ENCODE measurements around the gene UBASH3B.

The UBASH3B gene

DNA sequence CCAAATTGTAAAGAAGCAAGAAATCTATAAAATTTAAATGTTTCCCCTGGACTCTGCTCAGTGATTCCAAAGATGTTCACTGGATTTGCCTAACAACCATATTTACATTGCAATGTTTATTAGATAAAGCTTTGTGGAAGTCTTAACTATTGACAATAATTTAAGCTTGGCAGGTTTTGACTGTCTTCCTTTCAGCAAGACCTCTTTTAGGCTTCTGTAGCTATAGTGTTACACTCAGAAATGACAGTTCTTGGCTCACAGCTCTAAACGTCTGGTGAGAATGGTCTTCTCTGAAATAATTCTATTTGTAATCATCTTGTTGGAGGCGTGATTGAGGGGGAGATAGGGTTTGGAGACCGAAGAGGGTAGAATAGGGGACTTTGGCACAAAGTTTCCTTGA is 138.0 kb downstream of the UBASH3B start:
- no peak for DNase-seq

DNA sequence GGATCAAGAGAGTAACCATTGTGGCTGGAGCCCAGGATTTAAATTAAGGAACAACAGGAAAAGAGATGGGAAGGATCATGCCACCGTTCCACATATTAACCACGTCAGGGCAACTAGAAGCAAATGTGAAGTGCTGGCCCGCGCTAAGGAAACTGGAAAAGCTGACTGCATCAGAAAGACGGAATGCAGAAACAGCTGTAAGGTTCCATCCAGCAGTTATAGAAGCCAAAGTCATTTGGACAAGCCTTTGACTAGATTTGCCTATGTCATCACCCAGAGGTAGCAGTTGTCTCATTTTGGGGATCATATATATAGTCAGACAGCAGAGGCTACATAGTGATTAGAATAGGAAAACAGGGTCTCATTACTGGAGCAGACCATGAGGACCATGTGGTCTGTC is 139.8 kb downstream of the UBASH3B start:
- DNase-seq, result no peak

DNA sequence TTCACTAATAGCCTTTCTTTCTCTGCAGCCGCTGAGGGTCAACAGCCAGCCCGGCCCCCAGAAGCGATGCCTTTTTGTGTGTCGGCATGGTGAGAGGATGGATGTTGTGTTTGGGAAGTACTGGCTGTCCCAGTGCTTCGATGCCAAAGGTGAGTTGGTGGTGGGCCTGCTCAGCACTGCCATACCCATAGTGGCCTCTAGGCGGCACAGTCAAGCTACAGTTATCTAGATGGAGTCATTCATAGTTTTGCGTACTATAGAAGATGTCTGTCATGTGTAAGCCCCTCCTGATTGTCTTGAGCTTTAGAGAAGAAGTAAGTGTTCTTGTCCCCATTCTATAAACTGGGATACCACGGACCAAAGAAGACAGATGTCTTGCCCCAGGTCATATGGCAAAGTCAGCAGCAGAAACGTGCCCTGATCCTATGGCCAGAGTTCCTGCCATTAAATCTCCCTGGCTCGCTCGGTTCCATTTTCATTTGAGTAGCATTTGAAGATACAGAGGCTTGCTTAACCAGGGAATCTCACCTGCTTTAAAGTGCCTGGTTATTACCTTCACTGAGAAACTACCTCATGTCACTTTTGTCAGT is 140.7 kb downstream of the UBASH3B start:
- DNase-seq, result peak; percentile 39

DNA sequence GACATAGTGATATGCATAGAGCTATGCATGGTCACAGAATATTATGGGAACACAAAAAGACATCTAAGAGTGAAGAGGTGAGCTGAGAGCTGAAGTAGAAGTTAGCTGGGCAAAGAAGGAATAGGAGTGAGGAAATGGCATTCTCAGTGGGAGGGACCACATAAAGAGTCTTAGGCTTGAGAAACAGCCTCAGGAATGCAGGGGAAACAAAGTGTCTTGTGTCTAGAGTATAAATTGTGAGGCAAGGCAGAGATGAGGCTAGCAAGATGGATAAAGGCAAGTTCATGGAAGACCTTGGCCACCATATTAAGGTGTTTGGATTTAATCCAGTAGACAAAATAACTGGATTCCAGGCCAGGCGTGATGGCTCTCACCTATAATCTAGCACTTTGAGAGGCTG is 142.1 kb downstream of the UBASH3B start:
- DNase-seq, result no peak

GRCh38 chr11:122799406-122800105 is 144.0 kb downstream of the UBASH3B start:
- no peak for DNase-seq

DNA sequence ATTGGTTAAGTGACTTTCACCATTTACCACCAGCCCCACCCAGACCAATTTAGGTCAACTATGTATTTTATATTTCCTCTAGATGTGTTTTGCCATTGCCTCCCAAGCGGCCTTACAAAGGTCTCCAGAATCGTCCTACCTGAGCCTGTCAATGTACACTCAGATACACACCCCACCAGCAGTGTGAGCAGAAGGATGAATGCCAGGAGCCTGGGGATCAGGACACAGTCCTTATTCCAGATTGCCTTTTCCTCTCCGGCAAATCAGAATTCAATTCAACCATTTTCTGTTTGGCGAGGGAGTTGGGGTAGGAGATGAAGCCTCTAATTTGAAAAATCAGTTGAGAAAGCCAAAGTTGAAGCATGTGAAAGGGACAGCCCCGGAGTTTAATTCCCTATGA is 147.4 kb downstream of the UBASH3B start:
- DNase-seq, result no peak

- DNase-seq, result no peak
These were observed 147.8 kb downstream of the UBASH3B start for GRCh38 chr11:122803306-122803705.

DNA sequence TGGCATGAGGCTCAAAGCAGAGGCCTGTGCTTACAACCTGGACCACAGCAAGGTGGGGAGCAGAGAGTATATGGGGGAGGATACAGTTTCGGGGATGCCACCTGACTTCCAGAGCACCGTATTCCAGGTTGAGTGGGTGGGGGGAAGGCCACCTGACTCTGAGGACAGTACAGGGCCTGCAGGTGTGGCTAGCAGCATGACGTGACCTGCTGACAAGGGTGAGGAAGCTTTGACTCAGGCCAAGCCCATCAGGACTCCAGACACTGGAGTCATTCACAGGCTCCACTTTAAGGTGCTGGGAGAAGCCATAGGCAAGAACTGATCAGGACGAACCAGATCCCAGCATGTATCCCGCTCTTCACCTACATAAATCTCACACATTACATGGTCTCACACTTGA is 148.2 kb downstream of the UBASH3B start:
- DNase-seq, result no peak

DNA sequence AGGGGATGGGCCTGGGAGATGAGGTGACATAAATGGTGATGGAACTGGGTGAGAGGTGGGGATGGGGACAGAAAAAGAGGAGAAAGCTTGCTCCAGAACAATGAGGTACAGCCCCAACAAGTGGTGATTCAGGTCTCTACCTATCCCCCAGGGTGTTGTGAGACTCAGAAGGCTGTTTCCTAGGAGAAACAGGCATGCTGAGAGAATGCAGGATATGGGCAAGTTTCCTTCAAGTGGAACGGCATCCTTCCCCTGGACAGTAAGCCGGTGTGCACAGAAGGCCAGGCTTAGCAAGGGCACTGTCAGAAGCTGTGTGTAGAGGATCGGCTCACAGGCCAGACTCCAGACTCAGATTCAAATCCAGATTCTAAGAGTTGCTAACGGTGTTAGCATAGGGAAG is 148.6 kb downstream of the UBASH3B start:
- DNase-seq, result no peak

- DNase-seq, result no peak
These were observed 149.3 kb downstream of the UBASH3B start for GRCh38 chr11:122804796-122805195.

DNA sequence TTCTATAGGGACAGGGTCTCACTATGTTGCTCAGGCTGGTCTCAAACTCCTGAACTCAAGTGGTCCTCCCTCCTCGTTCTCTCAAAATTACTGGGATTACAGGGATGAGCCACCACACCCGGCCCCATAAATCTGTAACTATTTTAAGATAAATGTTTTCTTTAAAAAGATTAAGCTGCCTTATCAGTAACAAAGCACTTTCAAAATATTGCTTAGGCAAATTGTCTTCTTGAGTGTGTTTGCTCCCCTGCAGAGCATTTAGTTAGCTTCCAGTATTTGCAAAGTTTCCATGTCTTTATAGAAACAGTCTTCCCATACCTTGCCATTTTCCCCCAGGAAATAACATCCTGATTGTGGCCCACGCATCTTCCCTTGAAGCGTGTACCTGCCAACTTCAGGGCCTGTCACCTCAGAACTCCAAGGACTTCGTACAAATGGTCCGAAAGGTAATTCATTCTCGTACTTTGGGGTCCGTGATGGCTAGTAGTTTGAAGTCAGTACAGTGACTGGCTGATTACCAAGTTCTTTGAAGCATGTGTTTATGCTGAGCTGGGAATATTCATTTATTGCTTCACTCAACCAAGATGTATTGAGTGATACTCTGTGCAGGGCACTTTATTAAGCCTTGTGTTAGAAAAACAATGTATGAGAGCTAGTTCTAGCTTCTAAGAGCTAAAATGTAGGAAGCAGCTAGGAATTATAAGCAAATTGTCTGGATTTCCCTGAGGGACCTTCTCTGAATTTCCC is 152.4 kb downstream of the UBASH3B start:
- no peak for DNase-seq

DNA sequence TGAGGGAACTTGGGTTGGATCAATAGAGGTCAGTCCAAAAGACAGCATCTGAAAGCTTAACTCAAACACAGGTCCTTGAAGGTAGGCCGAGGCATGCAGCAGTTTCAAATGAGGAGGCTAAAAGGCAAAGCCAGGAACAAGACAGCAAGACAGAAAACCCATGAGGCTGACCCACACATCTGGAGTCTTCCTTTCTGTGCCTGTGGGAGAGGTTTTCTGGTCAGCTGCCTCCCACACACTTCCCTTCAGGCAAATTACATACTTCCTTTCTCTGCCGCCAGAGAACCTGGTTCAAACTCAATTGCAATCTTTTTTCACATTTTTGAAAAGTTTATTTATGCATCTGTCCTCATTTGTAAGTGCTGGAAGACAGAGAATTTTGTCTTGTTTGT is 153.0 kb downstream of the UBASH3B start:
- DNase-seq, result no peak

DNA sequence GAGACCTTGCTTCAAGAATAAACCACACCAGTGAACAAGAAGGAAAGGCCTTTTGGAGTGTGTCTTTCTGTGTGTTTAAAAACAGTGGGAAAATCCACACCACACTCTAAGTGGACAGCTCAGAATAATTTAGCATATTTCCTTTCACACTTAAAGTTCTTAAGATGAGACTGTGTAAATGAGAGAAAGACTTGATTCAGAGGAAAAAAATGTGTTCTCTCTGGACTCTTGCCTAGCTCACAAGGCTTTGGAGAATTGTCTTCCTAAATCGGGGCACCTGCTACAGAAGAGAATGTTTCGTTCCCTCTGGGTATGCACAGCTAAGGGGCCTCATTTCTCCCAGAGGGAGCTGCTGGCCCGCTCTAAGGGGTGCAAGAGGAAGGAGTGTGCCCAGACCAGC is 154.3 kb downstream of the UBASH3B start:
- no peak for DNase-seq

DNA sequence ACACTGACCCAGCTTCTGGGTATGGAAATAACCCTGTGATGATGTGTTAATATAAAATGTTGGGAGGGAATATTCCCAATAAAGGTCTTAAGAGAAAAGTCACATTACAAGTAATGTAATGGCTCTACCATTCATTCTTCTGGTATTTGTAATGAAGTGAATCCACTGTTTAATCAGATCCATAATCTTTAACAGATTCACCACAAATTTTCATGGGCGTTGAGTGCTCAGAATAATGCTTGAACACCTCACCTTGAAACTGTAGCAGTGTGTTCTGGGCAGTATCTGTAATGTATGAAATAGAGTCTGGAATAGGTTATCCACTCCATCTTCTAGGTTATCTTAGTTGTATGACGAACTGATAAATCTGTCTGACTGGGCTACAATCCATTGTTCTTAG is 156.2 kb downstream of the UBASH3B start:
- DNase-seq, result no peak

DNA sequence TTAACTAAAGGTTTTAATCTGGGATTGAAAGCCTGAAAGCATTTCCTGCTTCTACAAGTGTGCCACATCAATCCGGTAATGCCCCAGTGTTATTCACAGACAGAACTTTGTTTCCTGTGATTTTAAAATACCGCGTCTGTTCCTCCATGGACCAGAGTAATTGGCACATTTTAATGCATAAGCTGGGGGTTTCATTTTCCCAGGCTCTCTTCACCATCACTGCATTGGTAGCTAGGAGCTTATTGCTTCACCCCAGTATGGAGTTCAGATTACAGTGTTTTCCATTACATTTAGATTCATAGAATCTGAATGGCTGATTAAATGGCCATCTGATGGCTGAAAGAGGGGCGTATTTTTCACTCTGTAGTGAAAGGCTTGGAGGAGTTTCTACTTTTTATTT is 157.1 kb downstream of the UBASH3B start:
- no peak for DNase-seq

DNA sequence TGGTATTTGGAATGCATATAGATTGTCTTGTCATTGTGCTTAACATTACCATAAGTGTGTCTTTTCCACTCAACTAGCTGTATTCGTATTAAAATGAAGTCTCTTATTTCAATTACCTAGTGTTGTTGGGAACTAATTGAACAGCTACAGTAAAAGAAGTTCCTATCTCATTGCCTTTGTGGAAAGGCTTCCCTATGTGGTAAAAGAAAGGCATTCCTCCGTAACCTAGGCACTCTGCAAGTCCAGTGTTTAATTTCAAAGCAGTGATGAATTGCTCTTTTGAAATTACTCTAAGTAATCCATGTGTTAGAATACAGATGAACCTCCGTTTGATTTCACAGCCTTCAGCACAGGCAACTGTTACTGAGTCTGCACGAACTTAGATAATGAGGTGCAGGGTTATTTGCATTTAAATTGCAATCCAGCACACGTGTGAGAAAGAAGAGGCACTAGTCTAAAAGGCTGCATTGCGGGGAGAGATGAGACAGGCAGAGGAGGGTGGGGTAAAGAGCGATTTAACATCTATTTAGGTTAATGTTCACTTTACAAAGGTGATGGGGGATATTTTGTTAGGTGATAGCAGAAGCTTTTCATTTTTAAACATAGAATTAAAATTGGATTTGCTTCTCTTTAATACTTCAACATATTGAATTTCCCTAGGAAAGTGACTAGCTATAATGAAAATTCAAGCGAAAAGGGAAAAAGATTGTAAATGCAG is 157.8 kb downstream of the UBASH3B start:
- DNase-seq, result no peak

GRCh38 chr11:122813894-122814270 is 158.4 kb downstream of the UBASH3B start:
- DNase-seq, result no peak

DNA sequence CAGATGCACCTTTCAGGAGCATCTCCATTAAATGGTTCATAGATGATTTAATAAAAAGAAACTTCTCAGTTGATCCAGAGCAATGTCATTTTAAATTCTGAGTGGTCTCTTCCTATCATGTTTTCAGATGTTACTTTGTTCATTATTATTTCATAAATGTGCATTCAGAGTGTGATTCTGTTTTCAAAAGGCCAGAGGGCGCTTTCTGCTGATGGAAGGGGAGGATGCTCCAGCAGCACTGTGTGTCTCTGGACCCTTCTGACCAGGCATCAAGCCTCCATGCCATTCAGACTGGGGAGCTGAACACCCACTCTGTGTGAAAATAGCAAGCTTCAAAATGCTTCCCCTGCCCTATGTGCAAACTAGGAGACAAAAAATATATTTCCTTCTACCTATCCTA is 158.9 kb downstream of the UBASH3B start:
- DNase-seq, result peak; percentile 4

GRCh38 chr11:122815900-122816299 is 160.4 kb downstream of the UBASH3B start:
- DNase-seq, result no peak

DNA sequence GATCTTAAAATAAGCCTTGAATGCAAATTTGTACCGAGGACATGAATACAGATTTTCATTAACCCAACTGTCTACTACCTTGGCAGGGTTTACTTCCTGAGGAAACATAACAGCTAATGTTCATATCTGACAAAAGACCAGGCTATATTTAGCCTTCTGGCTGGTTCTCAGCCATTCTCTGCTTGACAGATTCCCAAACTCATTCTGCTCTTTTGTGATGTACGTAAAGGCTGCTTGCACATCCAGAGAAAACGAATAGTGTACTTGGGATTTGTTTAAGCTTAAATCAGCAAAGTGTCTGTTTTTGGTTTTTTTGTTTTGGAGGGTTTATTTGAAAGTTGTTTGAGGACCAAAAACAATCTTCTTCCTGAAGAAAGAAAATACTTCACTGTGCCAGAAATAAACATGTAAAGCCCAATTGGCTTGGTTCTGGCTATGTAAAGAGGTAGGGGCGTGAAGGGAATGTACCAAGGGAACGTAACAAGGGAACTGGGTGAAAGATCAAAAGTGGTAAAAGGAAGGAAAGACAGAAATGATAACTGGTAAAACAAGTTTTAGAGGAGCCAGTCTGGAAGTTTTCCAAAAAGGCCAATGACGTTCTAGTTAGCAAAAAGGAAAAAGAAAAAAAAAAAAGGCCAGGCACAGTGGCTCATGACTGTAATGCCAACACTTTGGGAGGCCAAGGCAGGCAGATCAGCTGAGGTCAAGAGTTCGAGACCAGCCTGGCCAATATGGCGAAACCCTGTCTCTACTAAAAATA is 161.4 kb downstream of the UBASH3B start:
- DNase-seq, result no peak

DNA sequence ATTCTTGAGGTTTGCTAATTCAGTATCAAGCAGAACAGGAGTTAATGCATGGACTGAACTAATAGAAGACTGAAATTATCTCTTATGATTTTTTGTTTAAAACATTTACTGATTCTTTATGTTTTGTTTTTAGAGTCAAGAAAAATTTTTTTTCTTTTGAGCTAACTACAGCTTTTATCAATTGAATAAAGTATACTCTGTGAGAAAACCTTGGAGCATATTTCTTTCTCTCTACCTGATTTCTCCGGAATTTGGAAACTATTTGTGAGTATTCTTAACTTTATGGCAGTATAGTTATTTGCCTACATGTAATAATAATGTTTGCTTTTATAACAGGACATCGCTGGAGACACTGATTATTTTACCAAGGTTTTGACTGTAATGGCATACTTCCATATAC is 164.6 kb downstream of the UBASH3B start:
- no peak for DNase-seq

GRCh38 chr11:122821169-122821568 is 165.6 kb downstream of the UBASH3B start:
- no peak for DNase-seq

- DNase-seq, result no peak
These were observed 166.7 kb downstream of the UBASH3B start for GRCh38 chr11:122822241-122822640.

Data from NCI-H1092 treated with DMSO at 0.1 percent for 48 hours (cell line).